ENCODE results near the gene RGS8.

RGS8 gene

GRCh38 chr1:182684116-182684828 lies at the start of gene RGS8:
RGS8 (minus strand) TSS chr1:182684587; CDS start chr1:182669649, 14,938 bp downstream.
- no peak for DNase-seq

GRCh38 chr1:182731852-182732575 lies 47.6 kb upstream of the RGS8 start:
- no peak for DNase-seq

- no peak for DNase-seq
Measured at GRCh38 chr1:182726912-182727311, 42.5 kb upstream of the RGS8 start.

- DNase-seq: no peak
Measured at GRCh38 chr1:182725259-182726255, 41.2 kb upstream of the RGS8 start.

- DNase-seq: no peak
Measured at GRCh38 chr1:182724215-182724614, 39.8 kb upstream of the RGS8 start.

- DNase-seq: no peak
Measured at GRCh38 chr1:182723200-182723599, 38.8 kb upstream of the RGS8 start.

- no peak for DNase-seq
Measured at GRCh38 chr1:182721525-182721924, 37.1 kb upstream of the RGS8 start.

- DNase-seq: no peak
Measured at GRCh38 chr1:182720463-182720862, 36.1 kb upstream of the RGS8 start.

GRCh38 chr1:182719553-182719952 lies 35.2 kb upstream of the RGS8 start:
- DNase-seq: no peak

- DNase-seq: no peak
Measured at GRCh38 chr1:182718311-182718710, 33.9 kb upstream of the RGS8 start.

- DNase-seq: no peak
Measured at GRCh38 chr1:182716740-182717720, 32.6 kb upstream of the RGS8 start.

- no peak for DNase-seq
Measured at GRCh38 chr1:182715531-182715930, 31.1 kb upstream of the RGS8 start.

GRCh38 chr1:182714546-182714945 lies 30.2 kb upstream of the RGS8 start:
- DNase-seq: no peak

- DNase-seq: no peak
Measured at GRCh38 chr1:182713939-182714338, 29.6 kb upstream of the RGS8 start.

- DNase-seq: no peak
Measured at GRCh38 chr1:182713492-182713891, 29.1 kb upstream of the RGS8 start.

- no peak for DNase-seq
Measured at GRCh38 chr1:182709855-182710254, 25.5 kb upstream of the RGS8 start.

- DNase-seq: no peak
Measured at GRCh38 chr1:182709225-182709764, 24.9 kb upstream of the RGS8 start.

- DNase-seq: no peak
Measured at GRCh38 chr1:182707122-182707521, 22.7 kb upstream of the RGS8 start.

- no peak for DNase-seq
Measured at GRCh38 chr1:182704677-182705076, 20.3 kb upstream of the RGS8 start.

GRCh38 chr1:182703539-182703938 lies 19.2 kb upstream of the RGS8 start:
- DNase-seq: no peak

- no peak for DNase-seq
Measured at GRCh38 chr1:182702826-182703524, 18.6 kb upstream of the RGS8 start.

All from kidney glomerular epithelial cell (primary cell).